Measurements from ENCODE around the gene PKIG.

- TF ChIP-seq TAF1 (IDR thresholded peaks at IDR 0.05; ENCODE audit: low read depth) = no peak
- TF ChIP-seq REST (IDR thresholded peaks at IDR 0.05; ENCODE audit: borderline replicate concordance) = no peak
Measured at GRCh38 chr20:44637522-44638372, 55.4 kb downstream of the PKIG start.

Data from neural cell (in vitro differentiated cells).